Kidney (tissue), 14 donors: ENCODE measurements around the gene PCNT. TPM values are rescaled to one million over a fixed set of nuclear protein-coding genes. Genes with fewer than 3 reads are reported as not detected.

ENCODE experiments used
- DNase-seq, 5 donors: peaks; one replicate each; pipeline ENCODE4 v3.0.0-alpha.2; 2013 to 2020
- FAIRE-seq: peaks from 2 replicates; lab custom pipeline; 2012; peaks lifted over from hg19 to GRCh38; lab: Jason Lieb, UNC
- H3K27ac ChIP-seq, 2 donors: one replicate each; pipeline ENCODE4 v1.7.0; 2013; ENCODE audit warnings: low read depth in 2 of 2, low read length in 2 of 2, inconsistent platforms in 1 of 2
- H3K27me3 ChIP-seq: one replicate; pipeline ENCODE4 v1.7.1; 2013; ENCODE audit warnings: low read length, inconsistent platforms; ENCODE audit not compliant: control insufficient read depth, insufficient read depth
- H3K36me3 ChIP-seq, 3 donors: one replicate each; pipeline versions ENCODE4 v1.7.0 to v1.7.1; 2013; ENCODE audit warnings: low read length in 3 of 3, control low read depth in 1 of 3, inconsistent platforms in 1 of 3; ENCODE audit not compliant: insufficient read depth in 3 of 3, control insufficient read depth in 2 of 3
- H3K4me1 ChIP-seq, 3 donors: one replicate each; pipeline versions ENCODE4 v1.7.0 to v1.7.1; 2013; ENCODE audit warnings: low read length in 3 of 3, inconsistent platforms in 1 of 3, low read depth in 1 of 3; ENCODE audit not compliant: control insufficient read depth in 2 of 3, insufficient read depth in 2 of 3
- H3K4me3 ChIP-seq, 3 donors: one replicate each; pipeline versions ENCODE4 v1.7.0 to v1.8.1; 2013; ENCODE audit warnings: low read length in 3 of 3, control low read depth in 1 of 3, inconsistent platforms in 1 of 3
- H3K9ac ChIP-seq, 3 donors: one replicate each; pipeline versions ENCODE4 v1.7.0 to v1.7.1; 2013; ENCODE audit warnings: low read length in 3 of 3, control low read depth in 1 of 3, inconsistent platforms in 1 of 3
- H3K9me3 ChIP-seq, 3 donors: one replicate each; pipeline versions ENCODE4 v1.7.0 to v1.7.1; 2013; ENCODE audit warnings: low read length in 3 of 3, control low read depth in 1 of 3, inconsistent platforms in 1 of 3; ENCODE audit not compliant: control insufficient read depth in 2 of 3, insufficient read depth in 1 of 3
- CTCF ChIP-seq: IDR thresholded peaks from 3 replicates; pipeline ENCODE4 v1.5.1; 2012; ENCODE audit warnings: mild to moderate bottlenecking, moderate library complexity, borderline replicate concordance; ENCODE audit not compliant: insufficient read depth; ENCODE audit errors: extremely low read depth
- intact Hi-C: fragments of 100-400 bp; cut with DNase I; formaldehyde crosslinking; loops from one replicate; pipeline ENCODE4 v1.11.1; 2022
- polyA plus RNA-seq: library from polyadenylated mRNA; stranded (reverse); fragments of 350-450 nt; fragmentation: Illumina TruSeq; extraction: RNeasy Lipid Tissue Mini Kit (QIAGEN cat#74804); gene quantifications from one replicate; pipeline ENCODE4 v1.2.3, GENCODE V29; 2014; ENCODE audit warnings: low read depth, low replicate concordance; ENCODE audit not compliant: insufficient read depth
- total RNA-seq: library from RNA; stranded (reverse); fragmentation: NEBNext Ultra II Directional; extraction: Animal tissue kit (Norgen Biotek cat#: 25700); gene quantifications from one replicate; pipeline ENCODE4 v1.2.1, GENCODE V29; 2021
- donor health status: control.
- donor health status: control.
- donor health status: control.
- donor health status: control.
- donor health status: control.
- donor health status: DM: yes; HTN: yes; CAD: no.
- donor health status: Normal renal cell carcinoma (clear cell type).

Gene PCNT
- total and polyA plus RNA-seq, 2 donors from 2014 or later, result 4.2 to 26.1 TPM

- DNase-seq, result no peak
- TF ChIP-seq CTCF, result no peak
- Histone ChIP-seq H3K9me3 (no peaks in the 10 kb centered on the region), H3K27me3 (no peaks in the 10 kb centered on the region), H3K4me3 (no peak overlapping the region), H3K9ac (no peak overlapping the region), H3K27ac (no peak overlapping the region), H3K36me3 (peaks cover 0 to 11% (median 6%) of the 10 kb centered on the region in 3 donors), H3K4me1 (no peaks in the 10 kb centered on the region)
- intact Hi-C loops, result no loop called here
- no peak for FAIRE-seq
Observed at GRCh38 chr21:46357335-46357604, 33.3 kb downstream of the PCNT start.

- intact Hi-C loops, result no loop called here
- Histone ChIP-seq H3K4me1 (no peaks in the 10 kb centered on the region), H3K4me3 (no peak overlapping the region), H3K27me3 (no peaks in the 10 kb centered on the region), H3K9me3 (no peaks in the 10 kb centered on the region), H3K9ac (no peak overlapping the region), H3K27ac (no peak overlapping the region), H3K36me3 (peaks cover 0 to 12% (median 3%) of the 10 kb centered on the region in 3 donors)
- no peak for FAIRE-seq
- DNase-seq, result no peak
- no peak for TF ChIP-seq CTCF
Observed at GRCh38 chr21:46357684-46358425, 33.9 kb downstream of the PCNT start.

- no peaks in the 10 kb centered on the region for H3K27me3 ChIP-seq
- peak in 3 of 5 donors; percentile 64 to 76 (median 68) for DNase-seq
- no peak overlapping the region for H3K4me3 ChIP-seq
- FAIRE-seq, result no peak
- intact Hi-C loops, result no loop called here
- H3K9ac ChIP-seq, result no peak overlapping the region
- H3K4me1 ChIP-seq, result no peaks in the 10 kb centered on the region
- no peak for TF ChIP-seq CTCF
- no peak overlapping the region for H3K27ac ChIP-seq
- peaks cover 0 to 19% (median 9%) of the 10 kb centered on the region in 3 donors for H3K36me3 ChIP-seq
- H3K9me3 ChIP-seq, result no peaks in the 10 kb centered on the region
Observed at GRCh38 chr21:46361176-46361575, 37.2 kb downstream of the PCNT start.
